GM12872 (cell line): ENCODE data around the gene SULT2A1.

Experiments used
- TF ChIP-seq, protein P1 (sequence below): IDR thresholded peaks from 3 replicates; pipeline ENCODE4 v1.5.1; 2011; ENCODE audit warnings: low read depth, mild to moderate bottlenecking, low read length, moderate library complexity; ENCODE audit not compliant: insufficient read depth

Gene SULT2A1

DNA sequence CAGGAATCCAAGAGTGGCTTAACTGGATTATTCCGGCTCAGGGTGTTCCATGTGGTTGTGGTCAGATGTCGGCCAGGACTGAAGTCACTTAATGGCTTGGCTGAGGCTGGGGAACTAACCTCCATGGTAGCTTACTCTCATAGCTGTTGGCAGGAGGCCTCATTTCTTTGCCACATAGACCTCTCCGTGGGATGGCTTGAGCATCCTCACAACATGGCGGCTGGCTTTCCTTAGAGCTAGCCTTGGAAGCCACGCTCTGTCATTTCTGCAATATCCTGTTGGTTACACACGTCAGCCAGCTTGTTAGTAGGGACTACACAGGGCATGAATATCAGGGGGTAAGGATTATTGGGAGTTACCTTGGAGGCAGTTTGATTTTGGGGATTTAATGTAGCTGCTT lies 59.3 kb downstream of the SULT2A1 start:
- TF ChIP-seq, protein P1, sequence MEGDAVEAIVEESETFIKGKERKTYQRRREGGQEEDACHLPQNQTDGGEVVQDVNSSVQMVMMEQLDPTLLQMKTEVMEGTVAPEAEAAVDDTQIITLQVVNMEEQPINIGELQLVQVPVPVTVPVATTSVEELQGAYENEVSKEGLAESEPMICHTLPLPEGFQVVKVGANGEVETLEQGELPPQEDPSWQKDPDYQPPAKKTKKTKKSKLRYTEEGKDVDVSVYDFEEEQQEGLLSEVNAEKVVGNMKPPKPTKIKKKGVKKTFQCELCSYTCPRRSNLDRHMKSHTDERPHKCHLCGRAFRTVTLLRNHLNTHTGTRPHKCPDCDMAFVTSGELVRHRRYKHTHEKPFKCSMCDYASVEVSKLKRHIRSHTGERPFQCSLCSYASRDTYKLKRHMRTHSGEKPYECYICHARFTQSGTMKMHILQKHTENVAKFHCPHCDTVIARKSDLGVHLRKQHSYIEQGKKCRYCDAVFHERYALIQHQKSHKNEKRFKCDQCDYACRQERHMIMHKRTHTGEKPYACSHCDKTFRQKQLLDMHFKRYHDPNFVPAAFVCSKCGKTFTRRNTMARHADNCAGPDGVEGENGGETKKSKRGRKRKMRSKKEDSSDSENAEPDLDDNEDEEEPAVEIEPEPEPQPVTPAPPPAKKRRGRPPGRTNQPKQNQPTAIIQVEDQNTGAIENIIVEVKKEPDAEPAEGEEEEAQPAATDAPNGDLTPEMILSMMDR: no peak

DNA sequence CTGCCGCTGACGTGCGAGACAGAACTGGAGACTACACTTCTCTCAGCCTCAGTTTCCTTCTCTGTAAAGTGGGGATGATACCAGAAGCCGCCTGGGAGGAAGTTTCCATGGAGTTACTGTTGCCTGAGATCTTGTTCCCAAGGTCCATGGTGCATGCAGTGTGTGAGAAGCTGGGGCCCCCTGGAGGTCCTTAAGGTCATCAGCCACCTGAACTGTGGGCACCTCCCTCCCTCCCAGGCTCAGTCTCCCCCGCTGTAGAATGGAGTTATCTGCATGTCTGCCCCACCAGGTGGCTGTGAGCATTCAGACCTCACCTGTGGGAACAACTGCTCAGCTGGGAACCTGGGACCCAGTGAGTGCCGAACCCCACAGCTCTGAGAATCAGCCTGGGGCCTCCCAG lies 61.7 kb downstream of the SULT2A1 start:
- TF ChIP-seq, protein P1: no peak

DNA sequence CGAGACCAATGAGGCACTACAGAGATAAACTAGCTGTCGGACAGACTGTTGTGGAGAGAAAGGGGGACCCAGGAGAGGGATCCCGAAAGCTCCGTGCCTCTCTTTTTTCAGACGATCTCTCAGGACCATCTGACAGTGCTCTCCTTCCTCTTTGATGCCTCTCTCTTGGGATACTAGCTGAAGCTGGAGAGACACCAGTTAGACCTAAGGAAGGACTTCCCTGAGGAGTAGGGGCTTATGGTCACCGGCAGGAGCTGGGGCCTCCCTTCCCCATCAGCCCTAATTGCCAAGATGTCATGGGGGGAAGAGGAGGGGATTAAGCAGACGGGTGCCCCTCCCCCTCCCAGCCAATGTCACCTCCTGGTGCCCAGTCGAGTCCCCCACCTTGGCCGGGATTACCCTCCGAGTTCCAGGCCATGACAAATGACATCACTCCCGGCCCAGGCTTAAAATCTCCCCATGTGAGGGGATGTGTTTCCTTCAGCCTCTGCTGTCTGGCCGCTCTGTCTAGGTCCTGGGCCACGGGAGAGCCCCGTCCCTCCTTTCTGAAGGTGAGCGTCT lies 64.6 kb downstream of the SULT2A1 start, which contains the start of gene CRX:
CRX (plus strand) TSS at position 478 of the 561 bp plus-strand sequence. CDS start 12,507 bp downstream, outside the sequence.
- TF ChIP-seq, protein P1: no peak
